ENCODE data around the gene GPC6. TPM values are rescaled to one million over a fixed set of nuclear protein-coding genes. Genes with fewer than 3 reads are reported as not detected.

Gene GPC6
- total and polyA plus RNA-seq, 4 donors: 5.9 to 29.1 (median 18.2) TPM

DNA sequence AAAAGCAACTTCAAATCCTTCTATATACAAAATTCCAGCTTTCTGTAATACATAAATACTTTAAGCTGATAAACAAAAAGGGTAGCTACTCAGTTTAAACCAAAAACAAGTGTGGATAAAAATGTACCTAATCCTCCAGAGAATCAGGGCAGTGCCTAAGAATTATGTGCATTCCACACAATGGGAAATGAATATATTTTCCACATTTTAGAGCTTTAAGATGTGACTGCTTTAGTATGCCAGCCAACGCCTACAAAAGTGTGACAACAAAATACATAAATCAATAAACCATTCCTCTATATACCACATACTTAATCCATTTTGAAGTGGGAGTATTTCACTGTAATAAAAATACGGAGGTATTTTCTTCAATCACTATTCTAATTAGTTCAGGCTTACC lies 977.6 kb downstream of the GPC6 start (continued):
- TF ChIP-seq, protein P1, sequence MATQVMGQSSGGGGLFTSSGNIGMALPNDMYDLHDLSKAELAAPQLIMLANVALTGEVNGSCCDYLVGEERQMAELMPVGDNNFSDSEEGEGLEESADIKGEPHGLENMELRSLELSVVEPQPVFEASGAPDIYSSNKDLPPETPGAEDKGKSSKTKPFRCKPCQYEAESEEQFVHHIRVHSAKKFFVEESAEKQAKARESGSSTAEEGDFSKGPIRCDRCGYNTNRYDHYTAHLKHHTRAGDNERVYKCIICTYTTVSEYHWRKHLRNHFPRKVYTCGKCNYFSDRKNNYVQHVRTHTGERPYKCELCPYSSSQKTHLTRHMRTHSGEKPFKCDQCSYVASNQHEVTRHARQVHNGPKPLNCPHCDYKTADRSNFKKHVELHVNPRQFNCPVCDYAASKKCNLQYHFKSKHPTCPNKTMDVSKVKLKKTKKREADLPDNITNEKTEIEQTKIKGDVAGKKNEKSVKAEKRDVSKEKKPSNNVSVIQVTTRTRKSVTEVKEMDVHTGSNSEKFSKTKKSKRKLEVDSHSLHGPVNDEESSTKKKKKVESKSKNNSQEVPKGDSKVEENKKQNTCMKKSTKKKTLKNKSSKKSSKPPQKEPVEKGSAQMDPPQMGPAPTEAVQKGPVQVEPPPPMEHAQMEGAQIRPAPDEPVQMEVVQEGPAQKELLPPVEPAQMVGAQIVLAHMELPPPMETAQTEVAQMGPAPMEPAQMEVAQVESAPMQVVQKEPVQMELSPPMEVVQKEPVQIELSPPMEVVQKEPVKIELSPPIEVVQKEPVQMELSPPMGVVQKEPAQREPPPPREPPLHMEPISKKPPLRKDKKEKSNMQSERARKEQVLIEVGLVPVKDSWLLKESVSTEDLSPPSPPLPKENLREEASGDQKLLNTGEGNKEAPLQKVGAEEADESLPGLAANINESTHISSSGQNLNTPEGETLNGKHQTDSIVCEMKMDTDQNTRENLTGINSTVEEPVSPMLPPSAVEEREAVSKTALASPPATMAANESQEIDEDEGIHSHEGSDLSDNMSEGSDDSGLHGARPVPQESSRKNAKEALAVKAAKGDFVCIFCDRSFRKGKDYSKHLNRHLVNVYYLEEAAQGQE (IDR thresholded peaks at IDR 0.05): no peak
- TF ChIP-seq NR2F2 (IDR thresholded peaks at IDR 0.05) (no peak), RAD21 (IDR thresholded peaks at IDR 0.05) (no peak)
- TF ChIP-seq, protein P2, sequence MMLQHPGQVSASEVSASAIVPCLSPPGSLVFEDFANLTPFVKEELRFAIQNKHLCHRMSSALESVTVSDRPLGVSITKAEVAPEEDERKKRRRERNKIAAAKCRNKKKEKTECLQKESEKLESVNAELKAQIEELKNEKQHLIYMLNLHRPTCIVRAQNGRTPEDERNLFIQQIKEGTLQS (IDR thresholded peaks at IDR 0.05): no peak

DNA sequence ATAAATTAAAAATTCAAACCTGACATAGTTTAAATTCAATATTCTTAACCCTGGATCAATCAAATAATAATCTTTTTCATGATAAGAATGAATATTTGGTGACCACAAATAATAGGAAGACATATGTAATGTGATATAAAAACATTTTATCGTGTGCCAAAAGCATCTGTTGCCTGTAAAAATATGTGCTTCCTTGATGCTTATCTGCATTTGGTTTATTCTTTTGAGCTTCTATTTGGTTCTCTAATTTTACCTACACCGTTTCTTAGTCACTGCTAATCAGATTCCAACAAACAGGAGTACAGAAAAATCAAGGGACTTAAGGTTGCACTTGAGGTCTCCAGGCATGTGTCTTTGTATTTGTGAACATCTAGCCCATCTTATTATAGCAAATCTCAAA lies 978.3 kb downstream of the GPC6 start:
- no peak overlapping the region for H3K9ac ChIP-seq (ENCODE audit: low read depth in 1 of 2, low read length in 2 of 2)
- no peak for DNase-seq (ENCODE audit: low spot score)

DNA sequence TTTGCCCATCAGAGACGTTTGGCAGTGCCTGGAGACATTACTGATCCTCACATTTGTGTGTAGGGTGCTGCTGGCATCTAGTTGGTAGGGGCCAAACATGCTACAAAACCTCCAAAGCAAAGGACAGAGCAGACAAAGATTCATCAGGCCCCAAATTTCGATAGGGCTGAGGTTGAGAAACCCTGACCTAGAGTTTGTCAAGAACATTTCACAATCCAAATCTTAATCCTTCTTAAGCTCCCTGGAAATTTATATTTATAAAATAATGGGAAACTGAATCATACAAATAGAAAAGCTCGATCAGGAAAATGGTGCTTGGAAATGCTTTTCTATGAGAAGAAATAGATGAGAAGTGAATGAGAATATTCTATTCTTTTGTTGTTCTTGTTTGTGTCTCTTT lies 979.3 kb downstream of the GPC6 start:
- Histone ChIP-seq H3K27me3 (ENCODE audit: control insufficient read depth in 4 of 4, insufficient read depth in 4 of 4, low read length in 3 of 4) (no peaks in the 10 kb centered on the region), H3K9me3 (ENCODE audit: control insufficient read depth in 4 of 4, low read length in 3 of 4) (no peaks in the 10 kb centered on the region), H3K27ac (ENCODE audit: low read depth in 1 of 2, low read length in 2 of 2) (no peak overlapping the region), H3K9ac (ENCODE audit: low read depth in 1 of 2, low read length in 2 of 2) (no peak overlapping the region), H3K4me1 (ENCODE audit: control insufficient read depth in 4 of 4, insufficient read depth in 4 of 4, low read length in 3 of 4) (no peaks in the 10 kb centered on the region), H3K4me3 (ENCODE audit: low read depth in 1 of 3, low read length in 3 of 3) (no peak overlapping the region), H3K36me3 (ENCODE audit: control insufficient read depth in 4 of 4, insufficient read depth in 3 of 4, low read depth in 1 of 4, low read length in 3 of 4) (no peaks in the 10 kb centered on the region)
- no peak for DNase-seq (ENCODE audit: low spot score)
- 83% methylated on average over 3 of the region's 3 CpGs for WGBS
- TF ChIP-seq, protein P3, sequence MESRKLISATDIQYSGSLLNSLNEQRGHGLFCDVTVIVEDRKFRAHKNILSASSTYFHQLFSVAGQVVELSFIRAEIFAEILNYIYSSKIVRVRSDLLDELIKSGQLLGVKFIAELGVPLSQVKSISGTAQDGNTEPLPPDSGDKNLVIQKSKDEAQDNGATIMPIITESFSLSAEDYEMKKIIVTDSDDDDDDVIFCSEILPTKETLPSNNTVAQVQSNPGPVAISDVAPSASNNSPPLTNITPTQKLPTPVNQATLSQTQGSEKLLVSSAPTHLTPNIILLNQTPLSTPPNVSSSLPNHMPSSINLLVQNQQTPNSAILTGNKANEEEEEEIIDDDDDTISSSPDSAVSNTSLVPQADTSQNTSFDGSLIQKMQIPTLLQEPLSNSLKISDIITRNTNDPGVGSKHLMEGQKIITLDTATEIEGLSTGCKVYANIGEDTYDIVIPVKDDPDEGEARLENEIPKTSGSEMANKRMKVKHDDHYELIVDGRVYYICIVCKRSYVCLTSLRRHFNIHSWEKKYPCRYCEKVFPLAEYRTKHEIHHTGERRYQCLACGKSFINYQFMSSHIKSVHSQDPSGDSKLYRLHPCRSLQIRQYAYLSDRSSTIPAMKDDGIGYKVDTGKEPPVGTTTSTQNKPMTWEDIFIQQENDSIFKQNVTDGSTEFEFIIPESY (IDR thresholded peaks at IDR 0.05): no peak
- TF ChIP-seq RXRA (IDR thresholded peaks at IDR 0.05): no peak
- TF ChIP-seq TAF1 (conservative IDR thresholded peaks at IDR 0.05): no peak
- TF ChIP-seq, protein P4, sequence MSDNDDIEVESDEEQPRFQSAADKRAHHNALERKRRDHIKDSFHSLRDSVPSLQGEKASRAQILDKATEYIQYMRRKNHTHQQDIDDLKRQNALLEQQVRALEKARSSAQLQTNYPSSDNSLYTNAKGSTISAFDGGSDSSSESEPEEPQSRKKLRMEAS (IDR thresholded peaks at IDR 0.05): no peak
- TF ChIP-seq HNF4G (IDR thresholded peaks at IDR 0.05): no peak
- TF ChIP-seq, protein P5, sequence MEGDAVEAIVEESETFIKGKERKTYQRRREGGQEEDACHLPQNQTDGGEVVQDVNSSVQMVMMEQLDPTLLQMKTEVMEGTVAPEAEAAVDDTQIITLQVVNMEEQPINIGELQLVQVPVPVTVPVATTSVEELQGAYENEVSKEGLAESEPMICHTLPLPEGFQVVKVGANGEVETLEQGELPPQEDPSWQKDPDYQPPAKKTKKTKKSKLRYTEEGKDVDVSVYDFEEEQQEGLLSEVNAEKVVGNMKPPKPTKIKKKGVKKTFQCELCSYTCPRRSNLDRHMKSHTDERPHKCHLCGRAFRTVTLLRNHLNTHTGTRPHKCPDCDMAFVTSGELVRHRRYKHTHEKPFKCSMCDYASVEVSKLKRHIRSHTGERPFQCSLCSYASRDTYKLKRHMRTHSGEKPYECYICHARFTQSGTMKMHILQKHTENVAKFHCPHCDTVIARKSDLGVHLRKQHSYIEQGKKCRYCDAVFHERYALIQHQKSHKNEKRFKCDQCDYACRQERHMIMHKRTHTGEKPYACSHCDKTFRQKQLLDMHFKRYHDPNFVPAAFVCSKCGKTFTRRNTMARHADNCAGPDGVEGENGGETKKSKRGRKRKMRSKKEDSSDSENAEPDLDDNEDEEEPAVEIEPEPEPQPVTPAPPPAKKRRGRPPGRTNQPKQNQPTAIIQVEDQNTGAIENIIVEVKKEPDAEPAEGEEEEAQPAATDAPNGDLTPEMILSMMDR (IDR thresholded peaks at IDR 0.05; ENCODE audit: low read depth, low read length, missing input control): no peak
- TF ChIP-seq EGR1 (IDR thresholded peaks at IDR 0.05; ENCODE audit: low read depth in 2 of 2): no peak
- TF ChIP-seq GABPA (IDR thresholded peaks at IDR 0.05 in 1 of 2, conservative IDR thresholded peaks at IDR 0.05 in 1 of 2): no peak
- TF ChIP-seq, protein P2 (IDR thresholded peaks at IDR 0.05): no peak
- TF ChIP-seq JUND (IDR thresholded peaks at IDR 0.05): no peak
- TF ChIP-seq FOXA2 (IDR thresholded peaks at IDR 0.05): no peak
- TF ChIP-seq NR2F2 (IDR thresholded peaks at IDR 0.05): no peak
- no peak for TF ChIP-seq RAD21 (IDR thresholded peaks at IDR 0.05)

More for the DNA sequence above, 978.3 kb downstream of the GPC6 start:
- TF ChIP-seq EGR1 (IDR thresholded peaks at IDR 0.05; ENCODE audit: low read depth in 2 of 2) (no peak), RAD21 (IDR thresholded peaks at IDR 0.05) (no peak)
- TF ChIP-seq, protein P3 (IDR thresholded peaks at IDR 0.05): no peak
- Histone ChIP-seq H3K4me3 (ENCODE audit: low read depth in 1 of 3, low read length in 3 of 3) (no peak overlapping the region), H3K27me3 (ENCODE audit: control insufficient read depth in 4 of 4, insufficient read depth in 4 of 4, low read length in 3 of 4) (no peaks in the 10 kb centered on the region), H3K4me1 (ENCODE audit: control insufficient read depth in 4 of 4, insufficient read depth in 4 of 4, low read length in 3 of 4) (no peaks in the 10 kb centered on the region), H3K36me3 (ENCODE audit: control insufficient read depth in 4 of 4, insufficient read depth in 3 of 4, low read depth in 1 of 4, low read length in 3 of 4) (no peaks in the 10 kb centered on the region), H3K9me3 (ENCODE audit: control insufficient read depth in 4 of 4, low read length in 3 of 4) (no peaks in the 10 kb centered on the region), H3K27ac (ENCODE audit: low read depth in 1 of 2, low read length in 2 of 2) (no peak overlapping the region)
- WGBS: 75% methylated on average over 2 of the region's 2 CpGs

All from liver (tissue), 9 donors.